K562 (cell line): ENCODE results near the gene FAM83E. TPM values are rescaled to one million over a fixed set of nuclear protein-coding genes. Genes with fewer than 3 reads are reported as not detected.

Experiments
- IRF9 ChIP-seq: fragments of 450-650 bp; IDR thresholded peaks from 2 replicates; pipeline ENCODE4 v1.6.1; 2016; ENCODE audit warnings: missing biosample characterization, missing genetic modification characterization
- KLF1 ChIP-seq: fragments of 450-650 bp; IDR thresholded peaks from 2 replicates; pipeline ENCODE4 v1.6.1; 2016; ENCODE audit warnings: missing genetic modification characterization, missing compliant biosample characterization
- RREB1 ChIP-seq: fragments of 250-450 bp; sonication (Bioruptor Pico); IDR thresholded peaks from 2 replicates; pipeline ENCODE4 v1.4.0; 2020
- polyA plus RNA-seq, 8 experiments: library from polyadenylated mRNA; depleted of rRNA in 4 of 8; stranded (reverse) in 5 of 8; unstranded in 3 of 8; fragments of >200 nt; fragmentation: Nextera tagmentation in 2 of 8; fragmentation: Illumina TruSeq in 1 of 8; extraction: Ambion mirVana in 2 of 8; extraction: Trizol in 1 of 8; gene quantifications; 2 replicates each; pipeline versions ENCODE4 v1.2.1 to v1.2.3, GENCODE V29; 2011 to 2014; ENCODE audit warnings: inconsistent platforms in 1 of 8, missing spikeins in 1 of 8
- total RNA-seq, 7 experiments: library from RNA; depleted of rRNA in 6 of 7; stranded (reverse); fragments of >200 nt in 6 of 7; fragmentation: Illumina TruSeq in 2 of 7; extraction: Trizol in 2 of 7; gene quantifications; 2 replicates each; pipeline versions ENCODE4 v1.2.1 to v1.2.3, GENCODE V29; 2011 to 2021; ENCODE audit warnings: low replicate concordance in 1 of 7

The FAM83E gene
- total and polyA plus RNA-seq, 9 of the 15 experiments (the other 6 are each of a cell fraction or from before 2014, with no cell fraction given): 0.15 to 0.87 (median 0.29) TPM; not detected in 4

GRCh38 chr19:48634036-48634342, 19.1 kb upstream of the FAM83E start (continued):
- TF ChIP-seq RREB1 (CRISPR knock-in tag) (0 out of 2 replicates have a peak, but pooled peaks have one; percentile 18), IRF9 (tag) (no peak), KLF1 (tag) (no peak)
